Kidney (tissue), 14 donors: ENCODE measurements around the gene MCRS1. TPM values are rescaled to one million over a fixed set of nuclear protein-coding genes. Genes with fewer than 3 reads are reported as not detected.

Experiments
- DNase-seq, 5 donors: peaks; one replicate each; pipeline ENCODE4 v3.0.0-alpha.2; 2013 to 2020
- FAIRE-seq: peaks from 2 replicates; lab custom pipeline; 2012; peaks lifted over from hg19 to GRCh38; lab: Jason Lieb, UNC
- H3K27ac ChIP-seq, 2 donors: one replicate each; pipeline ENCODE4 v1.7.0; 2013; ENCODE audit warnings: low read depth in 2 of 2, low read length in 2 of 2, inconsistent platforms in 1 of 2
- H3K27me3 ChIP-seq: one replicate; pipeline ENCODE4 v1.7.1; 2013; ENCODE audit warnings: low read length, inconsistent platforms; ENCODE audit not compliant: control insufficient read depth, insufficient read depth
- H3K36me3 ChIP-seq, 3 donors: one replicate each; pipeline versions ENCODE4 v1.7.0 to v1.7.1; 2013; ENCODE audit warnings: low read length in 3 of 3, control low read depth in 1 of 3, inconsistent platforms in 1 of 3; ENCODE audit not compliant: insufficient read depth in 3 of 3, control insufficient read depth in 2 of 3
- H3K4me1 ChIP-seq, 3 donors: one replicate each; pipeline versions ENCODE4 v1.7.0 to v1.7.1; 2013; ENCODE audit warnings: low read length in 3 of 3, inconsistent platforms in 1 of 3, low read depth in 1 of 3; ENCODE audit not compliant: control insufficient read depth in 2 of 3, insufficient read depth in 2 of 3
- H3K4me3 ChIP-seq, 3 donors: one replicate each; pipeline versions ENCODE4 v1.7.0 to v1.8.1; 2013; ENCODE audit warnings: low read length in 3 of 3, control low read depth in 1 of 3, inconsistent platforms in 1 of 3
- H3K9ac ChIP-seq, 3 donors: one replicate each; pipeline versions ENCODE4 v1.7.0 to v1.7.1; 2013; ENCODE audit warnings: low read length in 3 of 3, control low read depth in 1 of 3, inconsistent platforms in 1 of 3
- H3K9me3 ChIP-seq, 3 donors: one replicate each; pipeline versions ENCODE4 v1.7.0 to v1.7.1; 2013; ENCODE audit warnings: low read length in 3 of 3, control low read depth in 1 of 3, inconsistent platforms in 1 of 3; ENCODE audit not compliant: control insufficient read depth in 2 of 3, insufficient read depth in 1 of 3
- intact Hi-C: fragments of 100-400 bp; cut with DNase I; formaldehyde crosslinking; loops from one replicate; pipeline ENCODE4 v1.11.1; 2022
- polyA plus RNA-seq: library from polyadenylated mRNA; stranded (reverse); fragments of 350-450 nt; fragmentation: Illumina TruSeq; extraction: RNeasy Lipid Tissue Mini Kit (QIAGEN cat#74804); gene quantifications from one replicate; pipeline ENCODE4 v1.2.3, GENCODE V29; 2014; ENCODE audit warnings: low read depth, low replicate concordance; ENCODE audit not compliant: insufficient read depth
- total RNA-seq: library from RNA; stranded (reverse); fragmentation: NEBNext Ultra II Directional; extraction: Animal tissue kit (Norgen Biotek cat#: 25700); gene quantifications from one replicate; pipeline ENCODE4 v1.2.1, GENCODE V29; 2021
- TF ChIP-seq, protein P1 (sequence below): IDR thresholded peaks from 3 replicates; pipeline ENCODE4 v1.5.1; 2012; ENCODE audit warnings: mild to moderate bottlenecking, moderate library complexity, borderline replicate concordance; ENCODE audit not compliant: insufficient read depth; ENCODE audit errors: extremely low read depth
- donor health status: control.
- donor health status: control.
- donor health status: control.
- donor health status: control.
- donor health status: control.
- donor health status: DM: yes; HTN: yes; CAD: no.
- donor health status: Normal renal cell carcinoma (clear cell type).

Gene MCRS1
- total and polyA plus RNA-seq, 2 donors from 2014 or later, result 60.4 to 66.8 TPM

DNA sequence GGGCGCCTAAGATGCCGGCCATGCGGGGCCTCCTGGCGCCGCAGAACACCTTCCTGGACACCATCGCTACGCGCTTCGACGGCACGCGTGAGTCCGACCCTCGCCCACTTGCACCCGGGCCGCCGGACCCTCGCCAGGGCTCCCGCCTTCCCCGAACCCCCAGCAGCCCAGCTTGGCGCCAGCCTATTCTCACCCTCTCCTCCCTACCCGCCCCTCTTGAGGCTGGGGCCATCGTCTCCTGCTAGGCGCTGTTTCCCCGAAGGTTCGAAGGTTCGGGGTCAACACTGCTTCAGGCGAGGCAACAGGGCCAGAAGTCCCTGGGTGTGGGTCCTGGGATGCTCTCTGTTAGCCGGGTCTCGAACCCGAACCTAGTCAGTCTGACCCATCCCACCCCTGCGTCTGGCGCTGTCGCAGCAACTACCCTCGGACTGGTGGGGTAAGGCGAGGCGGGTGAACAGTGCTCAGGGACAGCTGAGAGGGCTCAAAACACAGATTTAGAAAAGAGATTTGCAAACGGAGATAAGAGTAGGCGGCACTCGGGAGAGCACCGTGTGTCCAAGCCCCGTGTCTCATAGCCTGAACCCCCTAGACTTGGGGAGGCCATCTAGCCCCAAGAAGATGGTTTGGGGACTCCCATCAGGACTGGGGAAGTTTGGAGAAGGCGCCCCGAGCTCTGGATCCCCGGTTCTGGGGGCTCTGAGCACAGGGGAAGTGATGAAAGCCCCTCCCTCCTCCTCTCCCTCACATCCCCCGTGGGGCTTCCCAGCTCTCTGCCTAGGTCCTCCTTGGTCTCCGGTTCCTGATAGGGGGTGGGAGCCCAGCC, 28.3 kb downstream of the MCRS1 start:
- no peak overlapping the region for H3K4me3 ChIP-seq
- TF ChIP-seq, protein P1, sequence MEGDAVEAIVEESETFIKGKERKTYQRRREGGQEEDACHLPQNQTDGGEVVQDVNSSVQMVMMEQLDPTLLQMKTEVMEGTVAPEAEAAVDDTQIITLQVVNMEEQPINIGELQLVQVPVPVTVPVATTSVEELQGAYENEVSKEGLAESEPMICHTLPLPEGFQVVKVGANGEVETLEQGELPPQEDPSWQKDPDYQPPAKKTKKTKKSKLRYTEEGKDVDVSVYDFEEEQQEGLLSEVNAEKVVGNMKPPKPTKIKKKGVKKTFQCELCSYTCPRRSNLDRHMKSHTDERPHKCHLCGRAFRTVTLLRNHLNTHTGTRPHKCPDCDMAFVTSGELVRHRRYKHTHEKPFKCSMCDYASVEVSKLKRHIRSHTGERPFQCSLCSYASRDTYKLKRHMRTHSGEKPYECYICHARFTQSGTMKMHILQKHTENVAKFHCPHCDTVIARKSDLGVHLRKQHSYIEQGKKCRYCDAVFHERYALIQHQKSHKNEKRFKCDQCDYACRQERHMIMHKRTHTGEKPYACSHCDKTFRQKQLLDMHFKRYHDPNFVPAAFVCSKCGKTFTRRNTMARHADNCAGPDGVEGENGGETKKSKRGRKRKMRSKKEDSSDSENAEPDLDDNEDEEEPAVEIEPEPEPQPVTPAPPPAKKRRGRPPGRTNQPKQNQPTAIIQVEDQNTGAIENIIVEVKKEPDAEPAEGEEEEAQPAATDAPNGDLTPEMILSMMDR, result no peak
- H3K9ac ChIP-seq, result no peak overlapping the region
- no peaks in the 10 kb centered on the region for H3K9me3 ChIP-seq
- intact Hi-C loops, result no loop called here
- H3K4me1 ChIP-seq, result peaks cover 0 to 15% (median 0%) of the 10 kb centered on the region in 3 donors
- DNase-seq (no peak), FAIRE-seq (no peak)
- no peak overlapping the region for H3K27ac ChIP-seq
- H3K36me3 ChIP-seq, result no peaks in the 10 kb centered on the region
- peaks cover 7% of the 10 kb centered on the region for H3K27me3 ChIP-seq

DNA sequence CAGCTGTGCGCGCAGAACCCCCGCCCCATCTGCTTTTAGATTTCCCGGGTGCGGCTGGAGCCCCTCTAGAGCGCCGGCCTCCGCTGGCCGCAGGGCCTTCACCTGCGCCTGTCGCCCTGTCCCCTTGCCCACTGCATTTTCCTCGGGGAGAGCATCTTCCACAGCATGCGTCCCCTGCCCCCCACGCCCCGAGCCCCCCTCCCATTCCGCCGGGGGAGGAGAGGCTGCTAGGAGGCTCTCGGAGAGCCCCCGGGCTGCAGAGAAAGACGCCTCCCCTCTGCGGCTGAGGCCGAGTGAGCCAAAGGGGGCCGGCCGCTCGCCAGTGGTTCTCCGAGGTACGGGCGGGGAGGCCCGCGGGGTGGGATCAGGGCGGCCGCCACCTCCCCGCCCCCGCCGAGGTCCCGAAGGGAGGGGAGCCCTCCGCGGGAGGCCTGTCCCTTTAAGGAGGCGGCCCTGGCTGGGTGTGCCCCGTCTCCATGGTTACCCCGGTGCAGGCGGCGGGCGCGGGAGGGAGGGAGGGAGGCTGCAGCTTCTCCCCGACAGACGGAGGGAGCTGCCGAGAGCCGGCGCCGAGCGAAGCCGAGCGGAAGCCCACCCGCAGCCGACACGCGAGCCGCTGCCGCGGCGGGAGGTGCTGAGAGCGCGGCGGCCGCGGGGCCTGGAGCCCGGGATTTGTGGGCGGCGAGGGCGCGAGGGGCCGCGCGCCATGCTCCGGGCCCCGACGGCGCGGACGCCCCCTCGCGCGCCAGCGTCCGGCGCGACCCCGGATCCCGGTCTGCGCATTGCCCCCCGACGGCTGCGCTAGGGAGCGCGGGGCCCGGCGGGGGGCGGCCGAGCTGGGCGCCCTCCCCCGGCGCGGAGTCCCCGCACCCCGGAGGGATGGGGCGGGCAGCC, 29.2 kb downstream of the MCRS1 start, which contains the start of gene KCNH3:
Gene KCNH3, plus strand, starts transcription at position 521 of the 894 bp plus-strand sequence. CDS start 387 bp downstream, outside the sequence.
- intact Hi-C loops, result no loop called here

DNA sequence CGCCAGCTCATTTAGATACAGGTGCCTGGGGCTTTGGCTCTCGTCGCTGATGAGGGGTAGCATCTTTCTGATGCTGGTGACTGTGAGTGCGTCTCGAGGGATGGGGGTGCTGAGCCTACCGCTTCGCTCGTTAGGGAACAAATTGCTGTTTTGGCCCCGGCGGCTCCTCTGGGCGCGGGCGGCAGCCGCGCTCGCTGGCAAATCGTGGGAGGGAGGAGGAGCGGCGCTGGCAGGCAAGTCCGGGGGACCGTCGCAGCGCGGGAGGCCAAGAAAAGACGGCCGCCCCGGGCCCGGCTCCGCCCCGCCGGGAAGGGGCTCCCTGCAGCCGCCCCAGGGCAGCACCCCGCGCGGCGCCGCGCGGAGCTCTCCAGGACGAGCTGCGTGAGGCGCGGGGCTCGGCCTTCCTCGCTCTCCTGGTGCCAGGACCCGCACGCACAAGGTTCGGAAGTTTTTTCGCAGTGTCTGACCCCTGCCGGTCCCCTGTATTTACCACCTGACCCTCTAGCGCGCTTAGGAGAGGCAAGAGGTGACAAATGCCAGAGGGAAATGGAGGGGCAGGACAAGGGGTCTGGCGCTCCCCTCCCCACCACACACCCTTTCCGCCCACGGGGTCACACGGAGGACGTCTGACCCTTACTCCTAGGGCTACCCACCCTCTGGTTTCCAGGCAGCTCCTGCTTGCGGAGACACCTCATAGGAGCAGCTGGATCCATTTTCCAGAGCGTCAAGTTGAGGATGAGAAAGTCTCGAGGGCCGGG, 30.0 kb downstream of the MCRS1 start:
- Histone ChIP-seq H3K36me3 (no peaks in the 10 kb centered on the region), H3K27ac (no peak overlapping the region), H3K27me3 (peaks cover 5% of the 10 kb centered on the region), H3K4me3 (peak overlapping the region in 2 of 3 donors; percentile 39 to 48), H3K4me1 (peaks cover 0 to 15% (median 0%) of the 10 kb centered on the region in 3 donors), H3K9me3 (no peaks in the 10 kb centered on the region), H3K9ac (peak overlapping the region in 1 of 3 donors; percentile 10)
- no peak for FAIRE-seq
- TF ChIP-seq, protein P1, result no peak
- DNase-seq, result no peak
- intact Hi-C loops, result no loop called here

More for the DNA sequence above, 29.2 kb downstream of the MCRS1 start, which contains the start of gene KCNH3:
- no peak within 1 kb of the TSS for H3K9ac ChIP-seq
- no peak within 1 kb of the TSS for H3K27ac ChIP-seq
- H3K9me3 ChIP-seq, result no peaks in the 10 kb centered on the region
- H3K4me1 ChIP-seq, result peaks cover 0 to 15% (median 0%) of the 10 kb centered on the region in 3 donors
- peak within 1 kb of the TSS in 2 of 3 donors; percentile 39 to 48 for H3K4me3 ChIP-seq
- TF ChIP-seq, protein P1, result no peak
- no peaks in the 10 kb centered on the region for H3K36me3 ChIP-seq
- H3K27me3 ChIP-seq, result peaks cover 6% of the 10 kb centered on the region
- DNase-seq, result peak; percentile 83 to 95 (median 92)
- no peak for FAIRE-seq
